SK-N-SH treated with all-trans-retinoic acid at 6 μM for 48 hours (cell line): Measurements from ENCODE around the gene PAK5.

Experiments used
- OSR1 ChIP-seq: fragments of 250-450 bp; sonication (Bioruptor Pico); IDR thresholded peaks from 2 replicates; pipeline ENCODE4 v1.8.0; 2022; ENCODE audit warnings: moderate library complexity, mild to moderate bottlenecking, inconsistent platforms
- TCF4 ChIP-seq: fragments of 250-450 bp; sonication (Bioruptor Pico); IDR thresholded peaks from 2 replicates; pipeline ENCODE4 v1.8.0; 2021; ENCODE audit warnings: mild to moderate bottlenecking, moderate library complexity, borderline replicate concordance
- ZFP30 ChIP-seq: fragments of 450-650 bp; formaldehyde crosslinking; IDR thresholded peaks from 2 replicates; pipeline ENCODE4 v1.5.0; 2022; ENCODE audit warnings: mild to moderate bottlenecking, moderate library complexity
- TF ChIP-seq, protein P1 (sequence below): fragments of 250-450 bp; sonication (Bioruptor Pico); IDR thresholded peaks from 2 replicates; pipeline ENCODE4 v1.8.0; 2021; ENCODE audit warnings: low read depth, mild to moderate bottlenecking, moderate library complexity, borderline replicate concordance
- TF ChIP-seq, protein P2 (sequence below): fragments of 250-450 bp; sonication (Bioruptor Pico); IDR thresholded peaks from 2 replicates; pipeline ENCODE4 v1.5.1; 2020; ENCODE audit warnings: low read depth, mild to moderate bottlenecking, moderate library complexity
- TF ChIP-seq, protein P3 (sequence below): fragments of 250-450 bp; sonication (Bioruptor Pico); IDR thresholded peaks from 2 replicates; pipeline ENCODE4 v1.5.1; 2021; ENCODE audit warnings: mild to moderate bottlenecking, moderate library complexity

DNA sequence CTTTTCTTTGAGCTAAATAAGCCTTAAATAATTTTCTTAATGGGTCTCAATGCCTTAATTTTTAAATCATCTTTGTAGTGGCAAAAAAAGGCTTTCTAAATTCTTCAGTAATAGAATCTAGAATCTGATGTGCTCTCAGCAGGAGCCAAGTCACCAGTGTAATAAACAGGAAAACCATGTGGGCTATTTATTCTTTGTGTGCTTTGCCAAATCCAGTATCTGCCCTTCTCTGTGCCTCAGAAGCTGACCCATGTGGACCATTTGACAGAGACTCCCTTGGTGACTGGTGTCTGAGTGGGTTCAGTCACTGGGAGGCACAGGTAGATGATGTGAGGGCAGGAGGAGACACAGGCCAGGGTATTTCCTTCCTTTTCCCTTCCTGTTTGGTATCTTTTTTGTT, 152.9 kb downstream of the PAK5 start:
- TF ChIP-seq, protein P1, sequence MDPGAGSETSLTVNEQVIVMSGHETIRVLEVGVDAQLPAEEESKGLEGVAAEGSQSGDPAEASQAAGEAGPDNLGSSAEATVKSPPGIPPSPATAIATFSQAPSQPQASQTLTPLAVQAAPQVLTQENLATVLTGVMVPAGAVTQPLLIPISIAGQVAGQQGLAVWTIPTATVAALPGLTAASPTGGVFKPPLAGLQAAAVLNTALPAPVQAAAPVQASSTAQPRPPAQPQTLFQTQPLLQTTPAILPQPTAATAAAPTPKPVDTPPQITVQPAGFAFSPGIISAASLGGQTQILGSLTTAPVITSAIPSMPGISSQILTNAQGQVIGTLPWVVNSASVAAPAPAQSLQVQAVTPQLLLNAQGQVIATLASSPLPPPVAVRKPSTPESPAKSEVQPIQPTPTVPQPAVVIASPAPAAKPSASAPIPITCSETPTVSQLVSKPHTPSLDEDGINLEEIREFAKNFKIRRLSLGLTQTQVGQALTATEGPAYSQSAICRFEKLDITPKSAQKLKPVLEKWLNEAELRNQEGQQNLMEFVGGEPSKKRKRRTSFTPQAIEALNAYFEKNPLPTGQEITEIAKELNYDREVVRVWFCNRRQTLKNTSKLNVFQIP (CRISPR knock-in tag): no peak
- no peak for TF ChIP-seq TCF4 (CRISPR knock-in tag)
- TF ChIP-seq, protein P2, sequence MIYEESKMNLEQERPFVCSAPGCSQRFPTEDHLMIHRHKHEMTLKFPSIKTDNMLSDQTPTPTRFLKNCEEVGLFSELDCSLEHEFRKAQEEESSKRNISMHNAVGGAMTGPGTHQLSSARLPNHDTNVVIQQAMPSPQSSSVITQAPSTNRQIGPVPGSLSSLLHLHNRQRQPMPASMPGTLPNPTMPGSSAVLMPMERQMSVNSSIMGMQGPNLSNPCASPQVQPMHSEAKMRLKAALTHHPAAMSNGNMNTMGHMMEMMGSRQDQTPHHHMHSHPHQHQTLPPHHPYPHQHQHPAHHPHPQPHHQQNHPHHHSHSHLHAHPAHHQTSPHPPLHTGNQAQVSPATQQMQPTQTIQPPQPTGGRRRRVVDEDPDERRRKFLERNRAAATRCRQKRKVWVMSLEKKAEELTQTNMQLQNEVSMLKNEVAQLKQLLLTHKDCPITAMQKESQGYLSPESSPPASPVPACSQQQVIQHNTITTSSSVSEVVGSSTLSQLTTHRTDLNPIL (CRISPR knock-in tag): no peak
- TF ChIP-seq ZFP30: no peak
- TF ChIP-seq, protein P3, sequence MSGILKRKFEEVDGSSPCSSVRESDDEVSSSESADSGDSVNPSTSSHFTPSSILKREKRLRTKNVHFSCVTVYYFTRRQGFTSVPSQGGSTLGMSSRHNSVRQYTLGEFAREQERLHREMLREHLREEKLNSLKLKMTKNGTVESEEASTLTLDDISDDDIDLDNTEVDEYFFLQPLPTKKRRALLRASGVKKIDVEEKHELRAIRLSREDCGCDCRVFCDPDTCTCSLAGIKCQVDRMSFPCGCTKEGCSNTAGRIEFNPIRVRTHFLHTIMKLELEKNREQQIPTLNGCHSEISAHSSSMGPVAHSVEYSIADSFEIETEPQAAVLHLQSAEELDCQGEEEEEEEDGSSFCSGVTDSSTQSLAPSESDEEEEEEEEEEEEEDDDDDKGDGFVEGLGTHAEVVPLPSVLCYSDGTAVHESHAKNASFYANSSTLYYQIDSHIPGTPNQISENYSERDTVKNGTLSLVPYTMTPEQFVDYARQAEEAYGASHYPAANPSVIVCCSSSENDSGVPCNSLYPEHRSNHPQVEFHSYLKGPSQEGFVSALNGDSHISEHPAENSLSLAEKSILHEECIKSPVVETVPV (CRISPR knock-in tag): no peak
- TF ChIP-seq OSR1 (CRISPR knock-in tag): no peak
